ENCODE data around the gene HARS1. TPM values are rescaled to one million over a fixed set of nuclear protein-coding genes. Genes with fewer than 3 reads are reported as not detected.
A peak's percentile ranks its signal among the peaks of the same experiment; 100 is the strongest.

Gene HARS1
- total RNA-seq, 1 donor from 2014 or later: 46.9 TPM

DNA sequence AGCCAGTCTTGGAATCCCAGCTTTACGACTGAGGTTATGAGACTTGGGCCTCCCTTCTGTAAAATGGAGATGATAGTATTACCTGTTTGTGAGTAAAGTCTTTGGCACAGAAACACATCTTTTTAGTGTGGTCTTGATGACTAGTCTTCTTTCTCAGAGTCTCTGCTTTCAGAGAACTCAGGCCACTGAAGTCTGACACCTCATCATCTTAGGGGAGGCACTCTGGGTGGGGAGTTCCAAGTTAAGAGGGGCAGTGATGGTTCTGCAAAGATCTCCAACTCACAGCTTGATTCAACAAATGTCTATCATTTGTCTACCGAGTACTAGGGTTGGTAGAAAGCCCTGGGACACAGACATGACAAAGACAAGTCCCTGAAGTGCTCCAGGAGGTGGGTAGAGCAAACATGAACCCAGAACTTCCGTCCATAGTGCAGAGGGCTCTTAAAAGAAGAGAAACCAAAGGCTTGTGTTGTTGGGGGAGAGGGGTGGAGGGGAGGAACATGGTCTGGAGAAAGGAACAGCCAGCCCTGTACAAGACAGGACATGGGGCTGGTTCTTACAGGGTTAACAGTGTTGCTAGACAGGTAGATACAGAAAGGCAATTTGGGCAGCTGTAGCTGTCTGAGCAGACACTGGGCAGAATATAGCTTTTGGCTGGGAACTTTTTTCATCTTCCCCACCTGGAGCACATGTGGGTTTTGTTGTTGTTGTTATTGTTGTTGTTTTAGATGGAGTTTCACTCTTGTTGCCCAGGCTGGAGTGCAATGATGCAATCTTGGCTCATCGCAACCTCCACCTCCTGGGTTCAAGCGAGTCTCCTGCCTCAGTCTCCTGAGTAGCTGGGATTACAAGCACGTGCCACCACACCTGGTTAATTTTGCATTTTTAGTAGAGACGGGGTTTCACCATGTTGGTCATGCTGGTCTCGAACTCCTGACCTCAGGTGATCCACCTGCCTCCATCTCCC, 55.6 kb downstream of the HARS1 start:
- TF ChIP-seq, protein P1, sequence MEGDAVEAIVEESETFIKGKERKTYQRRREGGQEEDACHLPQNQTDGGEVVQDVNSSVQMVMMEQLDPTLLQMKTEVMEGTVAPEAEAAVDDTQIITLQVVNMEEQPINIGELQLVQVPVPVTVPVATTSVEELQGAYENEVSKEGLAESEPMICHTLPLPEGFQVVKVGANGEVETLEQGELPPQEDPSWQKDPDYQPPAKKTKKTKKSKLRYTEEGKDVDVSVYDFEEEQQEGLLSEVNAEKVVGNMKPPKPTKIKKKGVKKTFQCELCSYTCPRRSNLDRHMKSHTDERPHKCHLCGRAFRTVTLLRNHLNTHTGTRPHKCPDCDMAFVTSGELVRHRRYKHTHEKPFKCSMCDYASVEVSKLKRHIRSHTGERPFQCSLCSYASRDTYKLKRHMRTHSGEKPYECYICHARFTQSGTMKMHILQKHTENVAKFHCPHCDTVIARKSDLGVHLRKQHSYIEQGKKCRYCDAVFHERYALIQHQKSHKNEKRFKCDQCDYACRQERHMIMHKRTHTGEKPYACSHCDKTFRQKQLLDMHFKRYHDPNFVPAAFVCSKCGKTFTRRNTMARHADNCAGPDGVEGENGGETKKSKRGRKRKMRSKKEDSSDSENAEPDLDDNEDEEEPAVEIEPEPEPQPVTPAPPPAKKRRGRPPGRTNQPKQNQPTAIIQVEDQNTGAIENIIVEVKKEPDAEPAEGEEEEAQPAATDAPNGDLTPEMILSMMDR (IDR thresholded peaks at IDR 0.05): no peak
- Histone ChIP-seq H3K4me1 (peaks cover 31% of the 10 kb centered on the region), H3K4me3 (no peak overlapping the region), H3K36me3 (no peaks in the 10 kb centered on the region), H3K27ac (no peak overlapping the region), H3K27me3 (no peaks in the 10 kb centered on the region), H3K9me3 (no peaks in the 10 kb centered on the region)
- no peak for ATAC-seq
- intact Hi-C loops (cut with DNase I): loop anchor here (10.0 kb wide), 1 partner anchor 71 kb away; the partner anchor contains the start of genes APBB3 and SLC35A4
- no peak for DNase-seq

DNA sequence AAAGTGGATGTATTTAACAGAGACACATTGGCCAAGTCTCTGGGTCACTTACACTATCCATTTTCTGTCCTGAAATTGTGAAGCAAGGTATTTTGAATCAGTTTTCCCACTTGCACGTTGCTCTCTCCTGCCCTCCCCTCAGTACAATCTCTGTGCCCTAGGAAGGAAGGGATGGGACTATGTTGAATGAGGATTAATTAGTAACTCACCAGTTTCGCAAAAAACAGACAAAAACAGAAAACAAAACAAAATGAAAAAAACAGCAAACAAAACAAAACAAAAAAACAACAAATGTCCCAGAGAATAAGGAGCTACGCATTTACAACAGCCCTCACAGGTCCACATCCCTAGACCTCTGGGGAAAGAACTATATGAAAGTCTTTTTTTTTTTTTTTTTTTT, 57.1 kb downstream of the HARS1 start:
- ATAC-seq: no peak
- no peaks in the 10 kb centered on the region for H3K36me3 ChIP-seq
- peaks cover 33% of the 10 kb centered on the region for H3K4me1 ChIP-seq
- intact Hi-C loops (cut with DNase I): loop anchor here (10.0 kb wide), 1 partner anchor 69 kb away; the partner anchor contains the start of genes APBB3 and SLC35A4
- TF ChIP-seq, protein P1 (IDR thresholded peaks at IDR 0.05): no peak
- DNase-seq: no peak
- no peaks in the 10 kb centered on the region for H3K27me3 ChIP-seq
- no peaks in the 10 kb centered on the region for H3K9me3 ChIP-seq
- H3K27ac ChIP-seq: no peak overlapping the region
- H3K4me3 ChIP-seq: no peak overlapping the region

DNA sequence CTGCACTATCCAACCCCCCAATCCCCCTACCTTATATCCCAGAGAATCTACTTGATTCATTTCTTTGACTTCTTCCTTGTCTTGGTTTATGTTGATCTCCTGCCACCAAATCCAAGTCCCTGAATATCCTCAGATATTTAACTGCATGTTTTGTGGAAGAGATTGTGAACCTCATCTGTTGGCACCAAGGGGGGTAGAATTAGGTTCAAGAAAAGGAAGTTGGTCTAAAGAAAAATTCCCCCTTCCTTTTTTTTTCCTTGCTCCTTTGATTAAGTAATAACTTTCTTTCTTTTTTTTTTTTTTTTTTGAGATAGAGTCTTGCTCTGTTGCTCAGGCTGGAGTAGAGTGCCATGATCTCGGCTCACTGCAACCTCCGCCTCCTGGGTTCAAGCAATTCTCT, 57.7 kb downstream of the HARS1 start:
- DNase-seq: no peak
- H3K36me3 ChIP-seq: no peaks in the 10 kb centered on the region
- ATAC-seq: no peak
- intact Hi-C loops (cut with DNase I): loop anchor here (10.0 kb wide), 1 partner anchor 69 kb away; the partner anchor contains the start of genes APBB3 and SLC35A4
- TF ChIP-seq, protein P1 (IDR thresholded peaks at IDR 0.05): no peak
- H3K27ac ChIP-seq: peak overlapping the region; percentile 31
- H3K27me3 ChIP-seq: no peaks in the 10 kb centered on the region
- H3K4me1 ChIP-seq: peaks cover 29% of the 10 kb centered on the region
- peak overlapping the region; percentile 61 for H3K4me3 ChIP-seq
- H3K9me3 ChIP-seq: no peaks in the 10 kb centered on the region

DNA sequence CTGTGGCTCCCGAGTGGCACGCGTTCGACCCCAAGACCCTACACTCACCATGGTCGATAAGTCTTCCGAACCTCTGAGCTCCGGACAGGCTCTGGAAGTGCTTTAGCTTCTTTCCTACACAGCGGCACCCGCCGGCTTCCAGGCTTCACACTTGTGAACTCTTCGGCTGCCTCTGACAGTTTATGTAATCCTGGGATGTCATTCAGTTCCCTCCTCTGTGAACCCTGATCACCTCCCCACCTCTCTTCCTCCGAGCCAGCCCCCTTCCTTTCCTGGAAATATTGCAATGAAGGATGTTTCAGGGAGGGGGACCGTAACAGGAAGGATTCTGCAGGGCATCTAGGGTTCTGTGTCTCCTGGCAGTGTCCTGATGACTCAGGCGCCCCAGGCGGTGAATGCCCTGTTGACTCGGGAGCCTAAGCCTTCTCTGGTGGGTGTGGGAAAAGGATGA, 58.1 kb downstream of the HARS1 start, which contains the start of gene CD14:
TSS of gene CD14 (minus strand) at position 155 of the 451 bp plus-strand sequence. CDS start at position 51, 104 bp downstream.
- peak within 1 kb of the TSS; percentile 85 for H3K27ac ChIP-seq
- peak; percentile 79 for DNase-seq

DNA sequence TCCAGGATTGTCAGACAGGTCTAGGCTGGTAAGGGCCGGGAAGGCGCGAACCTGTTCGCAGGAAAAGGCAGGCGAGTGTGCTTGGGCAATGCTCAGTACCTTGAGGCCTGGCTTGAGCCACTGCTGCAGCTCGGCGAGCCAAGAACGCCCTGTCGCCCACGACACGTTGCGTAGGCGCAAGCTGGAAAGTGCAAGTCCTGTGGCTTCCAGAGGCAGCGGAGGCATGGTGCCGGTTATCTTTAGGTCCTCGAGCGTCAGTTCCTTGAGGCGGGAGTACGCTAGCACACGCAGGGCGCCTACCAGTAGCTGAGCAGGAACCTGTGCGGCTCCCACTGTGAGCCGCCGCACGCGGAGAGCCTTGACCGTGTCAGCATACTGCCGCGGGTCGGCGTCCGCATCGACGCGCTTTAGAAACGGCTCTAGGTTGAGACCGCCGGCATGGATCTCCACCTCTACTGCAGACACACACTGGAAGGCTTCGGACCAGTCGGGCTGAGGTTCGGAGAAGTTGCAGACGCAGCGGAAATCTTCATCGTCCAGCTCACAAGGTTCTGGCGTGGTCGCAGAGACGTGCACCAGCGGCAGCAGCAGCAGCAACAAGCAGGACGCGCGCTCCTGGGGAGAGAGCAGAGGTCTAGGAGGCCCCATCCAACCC, 58.7 kb downstream of the HARS1 start:
- DNase-seq: peak; percentile 92
- Histone ChIP-seq H3K4me3 (peak overlapping the region; percentile 61), H3K36me3 (no peaks in the 10 kb centered on the region), H3K9me3 (no peaks in the 10 kb centered on the region), H3K27ac (peak overlapping the region; percentile 85), H3K27me3 (no peaks in the 10 kb centered on the region), H3K4me1 (peaks cover 24% of the 10 kb centered on the region)
- intact Hi-C loops (cut with DNase I): loop anchor here (10.0 kb wide), 1 partner anchor 68 kb away; the partner anchor contains the start of genes APBB3 and SLC35A4
- ATAC-seq: peak; percentile 73
- TF ChIP-seq, protein P1 (IDR thresholded peaks at IDR 0.05): no peak

More for the DNA sequence above, 58.1 kb downstream of the HARS1 start, which contains the start of gene CD14:
- Histone ChIP-seq H3K36me3 (no peaks in the 10 kb centered on the region), H3K4me1 (peaks cover 24% of the 10 kb centered on the region), H3K9me3 (no peaks in the 10 kb centered on the region), H3K4me3 (peak within 1 kb of the TSS; percentile 61), H3K27me3 (no peaks in the 10 kb centered on the region)
- intact Hi-C loops (cut with DNase I): loop anchor here (10.0 kb wide), 1 partner anchor 68 kb away; the partner anchor contains the start of genes APBB3 and SLC35A4
- peak; percentile 62 for ATAC-seq
- TF ChIP-seq, protein P1 (IDR thresholded peaks at IDR 0.05): no peak
